CD4-positive, alpha-beta T cell treated with Interferon gamma for 1 hour (primary cell): ENCODE results near the gene CSMD2.

Experiments
- DNase-seq: peaks from one replicate; pipeline ENCODE4 v3.0.0-alpha.2; 2020

Gene CSMD2

DNA sequence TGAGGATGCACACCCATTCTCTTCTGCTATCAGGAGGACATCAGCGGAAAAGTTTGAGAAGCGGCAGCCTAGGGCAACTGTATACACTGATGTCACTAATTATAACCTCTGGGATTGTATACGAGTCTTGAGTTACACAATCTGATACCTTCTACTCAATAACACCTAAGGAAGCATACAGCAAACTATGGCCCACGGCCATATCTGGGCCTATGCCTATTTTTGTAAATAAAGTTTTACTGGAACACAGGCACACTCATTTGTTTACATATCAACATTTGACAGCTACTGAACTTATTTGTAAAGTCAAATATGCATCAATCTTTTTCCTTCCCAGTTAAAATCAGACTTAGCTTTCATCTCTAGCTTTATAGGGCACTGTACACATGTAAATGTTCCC, 505.4 kb downstream of the CSMD2 start:
- DNase-seq = no peak

- no peak for DNase-seq
These were observed 507.2 kb downstream of the CSMD2 start for GRCh38 chr1:33657833-33658232.

DNA sequence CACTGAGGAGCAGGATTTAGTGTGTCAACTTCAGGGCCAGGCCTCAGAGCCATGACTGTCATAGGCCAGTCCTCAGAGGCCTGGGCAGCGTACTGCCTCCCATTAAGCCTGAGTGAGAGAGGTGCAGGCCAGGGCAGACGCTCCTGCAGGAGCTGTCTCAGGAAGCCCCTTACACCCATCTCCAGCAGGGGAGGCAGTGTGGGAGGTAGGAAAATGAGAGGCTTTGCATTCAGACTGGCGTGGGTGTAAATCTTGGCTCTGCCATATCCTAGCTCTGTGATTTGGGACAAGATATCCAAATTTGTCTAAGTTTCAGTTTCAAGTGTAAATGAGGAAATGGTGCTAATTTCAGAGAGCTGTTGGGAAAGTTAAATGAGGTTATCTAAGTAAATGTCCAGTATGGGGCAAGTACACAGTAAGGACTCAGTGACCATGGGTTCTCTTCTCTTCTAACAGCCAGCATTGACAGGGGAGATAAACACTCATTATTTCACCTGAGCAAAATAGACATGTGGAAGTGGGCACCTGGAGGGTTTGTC, 508.5 kb downstream of the CSMD2 start:
- DNase-seq = no peak

GRCh38 chr1:33655496-33655895, 509.5 kb downstream of the CSMD2 start:
- no peak for DNase-seq

GRCh38 chr1:33654267-33654834, 510.7 kb downstream of the CSMD2 start:
- no peak for DNase-seq

- DNase-seq = no peak
These were observed 511.8 kb downstream of the CSMD2 start for GRCh38 chr1:33653226-33653625.

- no peak for DNase-seq
These were observed 514.3 kb downstream of the CSMD2 start for GRCh38 chr1:33650708-33651107.

DNA sequence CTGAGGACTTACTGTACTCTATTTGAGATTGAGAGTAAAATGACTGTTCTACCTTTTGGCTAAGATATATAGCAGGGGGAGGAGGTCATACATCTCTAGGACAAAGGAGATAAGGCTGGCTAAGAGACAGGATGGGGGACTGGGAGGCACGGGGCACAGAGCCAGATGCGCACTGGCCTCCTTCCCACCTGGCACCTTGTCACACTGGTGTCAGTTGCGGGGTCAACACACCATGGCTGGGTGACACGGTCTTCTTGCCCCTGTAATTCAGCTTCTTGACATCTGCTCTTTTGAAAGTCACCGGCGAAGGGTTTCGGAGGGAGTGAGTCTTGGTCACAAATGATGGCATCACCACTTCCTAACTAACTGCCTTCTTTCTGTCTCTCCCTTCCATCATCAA, 515.3 kb downstream of the CSMD2 start:
- no peak for DNase-seq

GRCh38 chr1:33643216-33643615, 521.8 kb downstream of the CSMD2 start:
- DNase-seq = no peak

GRCh38 chr1:33641104-33641830, 523.8 kb downstream of the CSMD2 start:
- DNase-seq = no peak

- DNase-seq = no peak
These were observed 524.8 kb downstream of the CSMD2 start for GRCh38 chr1:33640114-33640660.

- DNase-seq = no peak
These were observed 527.1 kb downstream of the CSMD2 start for GRCh38 chr1:33637846-33638440.

DNA sequence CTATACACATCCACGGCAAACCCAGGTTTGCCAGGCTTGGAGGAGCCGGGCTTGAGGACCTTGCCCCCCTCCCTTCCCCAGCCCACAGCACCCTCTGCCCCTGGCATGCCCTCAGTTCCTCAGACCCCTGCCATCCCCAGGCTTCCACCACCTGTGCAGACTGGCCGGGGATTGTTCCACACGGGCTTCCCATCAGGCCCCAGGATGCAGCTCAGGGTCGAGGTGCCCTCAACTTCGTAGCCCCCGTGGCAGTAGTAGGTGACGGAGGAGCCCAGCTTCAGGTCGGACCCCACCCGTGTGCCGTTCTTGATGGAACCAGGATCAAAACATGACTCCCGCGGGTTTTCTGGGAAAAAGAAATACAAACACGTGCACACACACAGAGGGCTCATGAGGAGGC, 528.8 kb downstream of the CSMD2 start:
- no peak for DNase-seq

- no peak for DNase-seq
These were observed 529.6 kb downstream of the CSMD2 start for GRCh38 chr1:33635336-33636012.

DNA sequence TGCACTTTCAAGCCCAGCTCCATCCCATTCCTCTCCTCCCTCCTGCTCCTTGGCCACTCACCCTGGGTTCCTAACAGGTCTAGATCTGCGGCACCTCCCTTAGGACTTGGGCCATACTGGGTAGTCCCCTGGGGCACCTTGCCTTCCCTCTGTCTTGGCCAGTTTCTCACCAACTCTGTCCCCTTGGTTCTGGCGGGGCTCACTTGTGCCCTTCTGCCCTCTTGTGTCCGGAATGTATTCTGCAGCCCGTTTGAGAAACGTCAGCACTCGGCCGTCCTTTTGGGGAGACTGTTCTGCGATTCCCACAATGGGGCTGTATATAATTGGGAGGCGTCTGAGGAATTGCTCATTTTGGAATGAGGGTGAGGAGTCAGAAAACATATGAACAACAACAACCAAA, 530.2 kb downstream of the CSMD2 start:
- DNase-seq = no peak

- no peak for DNase-seq
These were observed 530.9 kb downstream of the CSMD2 start for GRCh38 chr1:33634143-33634542.

- DNase-seq = peak; percentile 67
These were observed 531.8 kb downstream of the CSMD2 start for GRCh38 chr1:33633019-33633801.

DNA sequence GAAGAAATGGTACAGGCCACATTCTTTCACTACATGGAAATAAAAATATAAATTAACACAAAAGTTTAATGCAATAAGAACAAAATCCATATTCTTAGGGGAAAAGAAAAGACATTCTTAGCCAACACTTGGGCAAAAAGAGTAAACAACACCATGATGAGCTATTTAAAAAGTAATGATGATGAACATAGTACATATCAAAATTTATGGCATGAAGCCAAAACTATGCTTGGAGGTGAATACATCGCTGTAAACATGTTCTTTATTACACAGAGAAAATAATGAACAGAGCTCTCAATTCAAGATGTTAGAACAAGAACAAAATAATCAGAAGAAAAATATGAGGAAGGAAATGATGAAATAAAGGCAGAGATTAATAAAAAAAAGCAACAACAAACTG, 534.3 kb downstream of the CSMD2 start:
- no peak for DNase-seq

GRCh38 chr1:33626801-33627200, 538.2 kb downstream of the CSMD2 start:
- DNase-seq = no peak

- no peak for DNase-seq
These were observed 539.8 kb downstream of the CSMD2 start for GRCh38 chr1:33624991-33625870.

GRCh38 chr1:33624261-33624990, 540.6 kb downstream of the CSMD2 start:
- DNase-seq = no peak
